HG02870 (cell line): ENCODE results near the gene KLHL30.

ENCODE experiments used
- ATAC-seq: cut with Tn5 transposase; IDR thresholded peaks from one replicate; pipeline ENCODE4 v1.9.1; 2021; ENCODE audit warnings: mild to moderate bottlenecking, moderate library complexity; ENCODE audit not compliant: unreplicated experiment

KLHL30 gene

GRCh38 chr2:238144262-238144661 is 5.8 kb downstream of the KLHL30 start:
- no peak for ATAC-seq

- no peak for ATAC-seq
Measured at GRCh38 chr2:238145046-238145445, 6.6 kb downstream of the KLHL30 start.

- no peak for ATAC-seq
Measured at GRCh38 chr2:238145851-238146250, 7.4 kb downstream of the KLHL30 start.

GRCh38 chr2:238146884-238147544 is 8.5 kb downstream of the KLHL30 start:
- no peak for ATAC-seq

- no peak for ATAC-seq
Measured at GRCh38 chr2:238148981-238149380, 10.5 kb downstream of the KLHL30 start.

GRCh38 chr2:238149841-238150572 is 11.5 kb downstream of the KLHL30 start:
- ATAC-seq = no peak

GRCh38 chr2:238150686-238151085 is 12.2 kb downstream of the KLHL30 start:
- ATAC-seq = no peak

- no peak for ATAC-seq
Measured at GRCh38 chr2:238151205-238151604, 12.7 kb downstream of the KLHL30 start.

- ATAC-seq = no peak
Measured at GRCh38 chr2:238151628-238152235, 13.3 kb downstream of the KLHL30 start.

GRCh38 chr2:238152771-238153688 is 14.6 kb downstream of the KLHL30 start:
- ATAC-seq = no peak

GRCh38 chr2:238154570-238154969 is 16.1 kb downstream of the KLHL30 start:
- ATAC-seq = no peak

GRCh38 chr2:238155051-238155760 is 16.7 kb downstream of the KLHL30 start:
- ATAC-seq = no peak

- no peak for ATAC-seq
Measured at GRCh38 chr2:238155761-238156694, 17.6 kb downstream of the KLHL30 start.

GRCh38 chr2:238157506-238158017 is 19.1 kb downstream of the KLHL30 start:
- ATAC-seq = no peak

- ATAC-seq = no peak
Measured at GRCh38 chr2:238158018-238158508, 19.6 kb downstream of the KLHL30 start.

- ATAC-seq = no peak
Measured at GRCh38 chr2:238158509-238159070, 20.1 kb downstream of the KLHL30 start, which contains the start of gene ERFE. Gene ERFE (plus strand): TSS chr2:238158970. CDS start chr2:238159008, 38 bp downstream.

- no peak for ATAC-seq
Measured at GRCh38 chr2:238159071-238159539, 20.6 kb downstream of the KLHL30 start.

- ATAC-seq = no peak
Measured at GRCh38 chr2:238159661-238160205, 21.3 kb downstream of the KLHL30 start.
